CD4-positive, alpha-beta T cell treated with Interleukin-15 for 4 hours (primary cell): Measurements from ENCODE around the gene TUBGCP6.
"Not testable (repeated sequence)": the region's sequence is repeated elsewhere in the genome, so short reads cannot be mapped to it uniquely, and the experiment has no call there.

Experiments
- DNase-seq: peaks from one replicate; pipeline ENCODE4 v3.0.0-alpha.2; 2020; ENCODE audit warnings: low spot score

The TUBGCP6 gene

GRCh38 chr22:50209893-50210292 lies 34.9 kb downstream of the TUBGCP6 start:
- DNase-seq, result peak; percentile 67

- DNase-seq, result no peak
These were observed 35.6 kb downstream of the TUBGCP6 start for GRCh38 chr22:50208939-50209892.

GRCh38 chr22:50208430-50208938 lies 36.3 kb downstream of the TUBGCP6 start:
- no peak for DNase-seq

GRCh38 chr22:50207383-50208140 lies 37.3 kb downstream of the TUBGCP6 start:
- DNase-seq, result no peak

GRCh38 chr22:50206599-50206998 lies 38.2 kb downstream of the TUBGCP6 start:
- DNase-seq, result no peak

GRCh38 chr22:50205781-50206569 lies 38.8 kb downstream of the TUBGCP6 start:
- DNase-seq, result no peak

- not testable (repeated sequence) for DNase-seq
These were observed 39.8 kb downstream of the TUBGCP6 start for GRCh38 chr22:50204998-50205397.

- DNase-seq, result no peak
These were observed 40.3 kb downstream of the TUBGCP6 start for GRCh38 chr22:50204571-50204970.

GRCh38 chr22:50203288-50203687 lies 41.5 kb downstream of the TUBGCP6 start:
- no peak for DNase-seq

- no peak for DNase-seq
These were observed 42.6 kb downstream of the TUBGCP6 start for GRCh38 chr22:50202130-50202666.

GRCh38 chr22:50201191-50202129 lies 43.4 kb downstream of the TUBGCP6 start:
- DNase-seq, result no peak

- peak; percentile 91 for DNase-seq
These were observed 44.2 kb downstream of the TUBGCP6 start, which contains the start of gene SELENOO for GRCh38 chr22:50200461-50201190. Gene SELENOO, plus strand, starts transcription at chr22:50201011. Its CDS starts 26 bp downstream, at chr22:50201037.

- DNase-seq, result no peak
These were observed 44.9 kb downstream of the TUBGCP6 start for GRCh38 chr22:50199829-50200460.

GRCh38 chr22:50199251-50199721 lies 45.5 kb downstream of the TUBGCP6 start:
- DNase-seq, result no peak

GRCh38 chr22:50198624-50199017 lies 46.2 kb downstream of the TUBGCP6 start:
- no peak for DNase-seq

GRCh38 chr22:50197856-50198623 lies 46.8 kb downstream of the TUBGCP6 start:
- no peak for DNase-seq

GRCh38 chr22:50197000-50197800 lies 47.6 kb downstream of the TUBGCP6 start:
- no peak for DNase-seq
